ENCODE data around the gene PDIA3.

GRCh38 chr15:43821505-43821904 is 75.3 kb downstream of the PDIA3 start:
- TF ChIP-seq TOE1 (CRISPR knock-in tag; IDR thresholded peaks at IDR 0.05) (no peak), ESRRA (CRISPR knock-in tag; IDR thresholded peaks at IDR 0.05; ENCODE audit: low read depth) (no peak), ZNF292 (CRISPR knock-in tag; IDR thresholded peaks at IDR 0.05; ENCODE audit: borderline replicate concordance, low read depth) (no peak), KDM3A (CRISPR knock-in tag; IDR thresholded peaks at IDR 0.05; ENCODE audit: low read depth) (no peak), FOXJ3 (CRISPR knock-in tag; IDR thresholded peaks at IDR 0.05; ENCODE audit: borderline replicate concordance) (no peak), PHF8 (CRISPR knock-in tag; IDR thresholded peaks at IDR 0.05) (no peak)
- TF ChIP-seq, protein P1, sequence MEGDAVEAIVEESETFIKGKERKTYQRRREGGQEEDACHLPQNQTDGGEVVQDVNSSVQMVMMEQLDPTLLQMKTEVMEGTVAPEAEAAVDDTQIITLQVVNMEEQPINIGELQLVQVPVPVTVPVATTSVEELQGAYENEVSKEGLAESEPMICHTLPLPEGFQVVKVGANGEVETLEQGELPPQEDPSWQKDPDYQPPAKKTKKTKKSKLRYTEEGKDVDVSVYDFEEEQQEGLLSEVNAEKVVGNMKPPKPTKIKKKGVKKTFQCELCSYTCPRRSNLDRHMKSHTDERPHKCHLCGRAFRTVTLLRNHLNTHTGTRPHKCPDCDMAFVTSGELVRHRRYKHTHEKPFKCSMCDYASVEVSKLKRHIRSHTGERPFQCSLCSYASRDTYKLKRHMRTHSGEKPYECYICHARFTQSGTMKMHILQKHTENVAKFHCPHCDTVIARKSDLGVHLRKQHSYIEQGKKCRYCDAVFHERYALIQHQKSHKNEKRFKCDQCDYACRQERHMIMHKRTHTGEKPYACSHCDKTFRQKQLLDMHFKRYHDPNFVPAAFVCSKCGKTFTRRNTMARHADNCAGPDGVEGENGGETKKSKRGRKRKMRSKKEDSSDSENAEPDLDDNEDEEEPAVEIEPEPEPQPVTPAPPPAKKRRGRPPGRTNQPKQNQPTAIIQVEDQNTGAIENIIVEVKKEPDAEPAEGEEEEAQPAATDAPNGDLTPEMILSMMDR (CRISPR knock-in tag; IDR thresholded peaks at IDR 0.05), result no peak

Data from HepG2 (cell line).